Measurements from ENCODE around the gene EPN2.

EPN2 gene

GRCh38 chr17:19369846-19370492 lies 132.8 kb downstream of the EPN2 start:
- H2AFZ ChIP-seq (ENCODE audit: low read depth, low read length, severe bottlenecking): no peak overlapping the region

GRCh38 chr17:19370493-19370960 lies 133.4 kb downstream of the EPN2 start:
- Histone ChIP-seq H3K27ac (ENCODE audit: low read depth, low read length) (no peak overlapping the region), H3K4me3 (ENCODE audit: insufficient read depth, low read length, poor library complexity, severe bottlenecking) (no peak overlapping the region), H3K9me3 (ENCODE audit: insufficient read depth, low read length) (no peaks in the 10 kb centered on the region), H3K36me3 (ENCODE audit: low read length) (no peaks in the 10 kb centered on the region), H2AFZ (ENCODE audit: low read depth, low read length, severe bottlenecking) (no peak overlapping the region), H3F3A (ENCODE audit: insufficient read depth) (no peaks in the 10 kb centered on the region), H4K20me1 (ENCODE audit: low read depth, low read length) (no peaks in the 10 kb centered on the region; the same call in 1 of the 2 replicates), H3K79me2 (ENCODE audit: insufficient read depth, low read length) (no peaks in the 10 kb centered on the region), H3K9ac (ENCODE audit: low read length) (no peak overlapping the region), H3K4me2 (ENCODE audit: low read depth, low read length, poor library complexity, severe bottlenecking) (no peak overlapping the region), H3K27me3 (ENCODE audit: low read length) (no peaks in the 10 kb centered on the region), H3K9me2 (replicated peaks; ENCODE audit: insufficient read depth, low read length) (no peaks in the 10 kb centered on the region)
- TF ChIP-seq CTCF (IDR thresholded peaks at IDR 0.05; ENCODE audit: insufficient read depth, low read length, poor library complexity, severe bottlenecking) (no peak), EZH2phosphoT487 (conservative IDR thresholded peaks at IDR 0.05; ENCODE audit: low read length) (no peak)

More at GRCh38 chr17:19369846-19370492, 132.8 kb downstream of the EPN2 start:
- Histone ChIP-seq H3K27me3 (ENCODE audit: low read length) (no peaks in the 10 kb centered on the region), H3K9me3 (ENCODE audit: insufficient read depth, low read length) (no peaks in the 10 kb centered on the region), H3K4me3 (ENCODE audit: insufficient read depth, low read length, poor library complexity, severe bottlenecking) (no peak overlapping the region), H3K4me2 (ENCODE audit: low read depth, low read length, poor library complexity, severe bottlenecking) (no peak overlapping the region), H3F3A (ENCODE audit: insufficient read depth) (no peaks in the 10 kb centered on the region), H3K36me3 (ENCODE audit: low read length) (no peaks in the 10 kb centered on the region), H3K27ac (ENCODE audit: low read depth, low read length) (no peak overlapping the region), H3K79me2 (ENCODE audit: insufficient read depth, low read length) (no peaks in the 10 kb centered on the region), H4K20me1 (ENCODE audit: low read depth, low read length) (no peaks in the 10 kb centered on the region; the same call in 1 of the 2 replicates), H3K9me2 (replicated peaks; ENCODE audit: insufficient read depth, low read length) (no peaks in the 10 kb centered on the region), H3K9ac (ENCODE audit: low read length) (no peak overlapping the region)
- no peak for TF ChIP-seq EZH2phosphoT487 (conservative IDR thresholded peaks at IDR 0.05; ENCODE audit: low read length)
- TF ChIP-seq CTCF (IDR thresholded peaks at IDR 0.05; ENCODE audit: insufficient read depth, low read length, poor library complexity, severe bottlenecking): no peak

GRCh38 chr17:19371259-19372010 lies 134.3 kb downstream of the EPN2 start:
- no peaks in the 10 kb centered on the region; the same call in 1 of the 2 replicates for H4K20me1 ChIP-seq (ENCODE audit: low read depth, low read length)
- H3K36me3 ChIP-seq (ENCODE audit: low read length): no peaks in the 10 kb centered on the region
- H3K4me2 ChIP-seq (ENCODE audit: low read depth, low read length, poor library complexity, severe bottlenecking): no peak overlapping the region
- no peaks in the 10 kb centered on the region for H3K79me2 ChIP-seq (ENCODE audit: insufficient read depth, low read length)
- no peak overlapping the region for H2AFZ ChIP-seq (ENCODE audit: low read depth, low read length, severe bottlenecking)
- no peaks in the 10 kb centered on the region for H3K9me2 ChIP-seq (replicated peaks; ENCODE audit: insufficient read depth, low read length)
- no peak overlapping the region for H3K9ac ChIP-seq (ENCODE audit: low read length)
- no peak overlapping the region for H3K27ac ChIP-seq (ENCODE audit: low read depth, low read length)
- H3K9me3 ChIP-seq (ENCODE audit: insufficient read depth, low read length): no peaks in the 10 kb centered on the region
- no peak for TF ChIP-seq CTCF (IDR thresholded peaks at IDR 0.05; ENCODE audit: insufficient read depth, low read length, poor library complexity, severe bottlenecking)
- TF ChIP-seq EZH2phosphoT487 (conservative IDR thresholded peaks at IDR 0.05; ENCODE audit: low read length): no peak
- H3K27me3 ChIP-seq (ENCODE audit: low read length): no peaks in the 10 kb centered on the region
- no peaks in the 10 kb centered on the region for H3F3A ChIP-seq (ENCODE audit: insufficient read depth)
- no peak overlapping the region for H3K4me3 ChIP-seq (ENCODE audit: insufficient read depth, low read length, poor library complexity, severe bottlenecking)

Measured in SU-DHL-6 (cell line).